Ishikawa (cell line): ENCODE data around the gene BTBD9.

ENCODE experiments used
- CEBPB ChIP-seq: IDR thresholded peaks from 2 replicates; pipeline ENCODE4 v1.6.1; 2012
- CREB1 ChIP-seq: IDR thresholded peaks from 2 replicates; pipeline ENCODE4 v1.6.1; 2012; ENCODE audit warnings: low read depth
- EGR1 ChIP-seq: IDR thresholded peaks from 2 replicates; pipeline ENCODE4 v1.6.1; 2012
- EP300 ChIP-seq: IDR thresholded peaks from 2 replicates; pipeline ENCODE4 v1.6.1; 2012; ENCODE audit warnings: borderline replicate concordance
- FOXM1 ChIP-seq: IDR thresholded peaks from 2 replicates; pipeline ENCODE4 v1.6.1; 2012; ENCODE audit warnings: low read depth, borderline replicate concordance
- MAX ChIP-seq: IDR thresholded peaks from 2 replicates; pipeline ENCODE4 v1.6.1; 2012
- NFIC ChIP-seq: IDR thresholded peaks from 2 replicates; pipeline ENCODE4 v1.6.1; 2012
- RAD21 ChIP-seq: IDR thresholded peaks from 2 replicates; pipeline ENCODE4 v1.6.1; 2012; ENCODE audit warnings: low read depth
- TAF1 ChIP-seq: IDR thresholded peaks from 2 replicates; pipeline ENCODE4 v1.6.1; 2012; ENCODE audit warnings: low read depth, mild to moderate bottlenecking
- TCF12 ChIP-seq: IDR thresholded peaks from 2 replicates; pipeline ENCODE4 v1.6.1; 2012; ENCODE audit warnings: low read depth
- TEAD4 ChIP-seq: IDR thresholded peaks from 2 replicates; pipeline ENCODE4 v1.6.1; 2012
- USF1 ChIP-seq: IDR thresholded peaks from 2 replicates; pipeline ENCODE4 v1.6.1; 2012
- YY1 ChIP-seq: IDR thresholded peaks from 2 replicates; pipeline ENCODE4 v1.6.1; 2012; ENCODE audit warnings: low read depth
- ZBTB7A ChIP-seq: IDR thresholded peaks from 2 replicates; pipeline ENCODE4 v1.6.1; 2012; ENCODE audit warnings: low read depth
- TF ChIP-seq, protein P1 (sequence below): IDR thresholded peaks from 2 replicates; pipeline ENCODE4 v1.6.1; 2012; ENCODE audit warnings: low read depth, mild to moderate bottlenecking

The BTBD9 gene

DNA sequence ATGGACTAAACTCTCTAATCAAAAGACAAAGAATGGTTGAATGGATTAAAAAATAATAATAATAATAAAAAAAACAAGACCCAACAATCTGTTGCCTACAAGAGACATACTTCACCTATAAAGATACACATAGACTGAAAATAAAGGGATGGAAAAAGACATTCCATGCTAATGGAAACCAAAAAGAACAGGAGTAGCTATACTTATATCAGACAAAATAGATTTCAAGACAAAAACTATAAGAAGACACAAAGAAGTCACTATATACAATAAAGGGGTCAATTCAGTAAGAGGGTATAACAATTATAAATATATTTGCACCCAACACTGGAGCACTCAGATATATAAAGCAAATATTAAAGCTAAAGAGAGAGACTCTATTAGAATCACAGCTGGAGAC lies 106.7 kb downstream of the BTBD9 start:
- TF ChIP-seq EGR1: no peak
- TF ChIP-seq, protein P1, sequence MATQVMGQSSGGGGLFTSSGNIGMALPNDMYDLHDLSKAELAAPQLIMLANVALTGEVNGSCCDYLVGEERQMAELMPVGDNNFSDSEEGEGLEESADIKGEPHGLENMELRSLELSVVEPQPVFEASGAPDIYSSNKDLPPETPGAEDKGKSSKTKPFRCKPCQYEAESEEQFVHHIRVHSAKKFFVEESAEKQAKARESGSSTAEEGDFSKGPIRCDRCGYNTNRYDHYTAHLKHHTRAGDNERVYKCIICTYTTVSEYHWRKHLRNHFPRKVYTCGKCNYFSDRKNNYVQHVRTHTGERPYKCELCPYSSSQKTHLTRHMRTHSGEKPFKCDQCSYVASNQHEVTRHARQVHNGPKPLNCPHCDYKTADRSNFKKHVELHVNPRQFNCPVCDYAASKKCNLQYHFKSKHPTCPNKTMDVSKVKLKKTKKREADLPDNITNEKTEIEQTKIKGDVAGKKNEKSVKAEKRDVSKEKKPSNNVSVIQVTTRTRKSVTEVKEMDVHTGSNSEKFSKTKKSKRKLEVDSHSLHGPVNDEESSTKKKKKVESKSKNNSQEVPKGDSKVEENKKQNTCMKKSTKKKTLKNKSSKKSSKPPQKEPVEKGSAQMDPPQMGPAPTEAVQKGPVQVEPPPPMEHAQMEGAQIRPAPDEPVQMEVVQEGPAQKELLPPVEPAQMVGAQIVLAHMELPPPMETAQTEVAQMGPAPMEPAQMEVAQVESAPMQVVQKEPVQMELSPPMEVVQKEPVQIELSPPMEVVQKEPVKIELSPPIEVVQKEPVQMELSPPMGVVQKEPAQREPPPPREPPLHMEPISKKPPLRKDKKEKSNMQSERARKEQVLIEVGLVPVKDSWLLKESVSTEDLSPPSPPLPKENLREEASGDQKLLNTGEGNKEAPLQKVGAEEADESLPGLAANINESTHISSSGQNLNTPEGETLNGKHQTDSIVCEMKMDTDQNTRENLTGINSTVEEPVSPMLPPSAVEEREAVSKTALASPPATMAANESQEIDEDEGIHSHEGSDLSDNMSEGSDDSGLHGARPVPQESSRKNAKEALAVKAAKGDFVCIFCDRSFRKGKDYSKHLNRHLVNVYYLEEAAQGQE: no peak
- no peak for TF ChIP-seq CEBPB

DNA sequence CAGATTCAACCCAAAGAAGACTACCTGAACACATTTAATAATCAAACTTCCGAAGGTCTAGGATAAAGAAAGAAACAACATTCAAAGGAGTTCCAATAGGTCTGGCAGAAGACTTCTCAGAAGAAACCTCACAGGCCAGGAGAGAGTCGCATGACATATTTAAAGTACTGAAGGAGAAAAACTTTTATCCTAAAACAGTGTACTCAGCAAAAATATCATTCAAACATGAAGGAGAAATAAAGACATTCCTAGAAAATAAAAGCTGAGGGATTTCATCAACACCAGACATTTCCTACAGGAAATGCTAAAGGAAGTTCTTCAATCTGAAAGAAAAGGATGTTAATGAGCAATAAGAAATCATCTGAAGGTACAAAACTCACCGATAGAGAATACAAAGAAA lies 108.6 kb downstream of the BTBD9 start:
- no peak for TF ChIP-seq ZBTB7A
- TF ChIP-seq TAF1: no peak
- no peak for TF ChIP-seq YY1
- no peak for TF ChIP-seq TEAD4
- no peak for TF ChIP-seq CREB1
- TF ChIP-seq MAX: no peak
- TF ChIP-seq, protein P1: no peak
- no peak for TF ChIP-seq TCF12
- TF ChIP-seq CEBPB: no peak
- TF ChIP-seq EP300: no peak
- no peak for TF ChIP-seq RAD21
- TF ChIP-seq NFIC: no peak

DNA sequence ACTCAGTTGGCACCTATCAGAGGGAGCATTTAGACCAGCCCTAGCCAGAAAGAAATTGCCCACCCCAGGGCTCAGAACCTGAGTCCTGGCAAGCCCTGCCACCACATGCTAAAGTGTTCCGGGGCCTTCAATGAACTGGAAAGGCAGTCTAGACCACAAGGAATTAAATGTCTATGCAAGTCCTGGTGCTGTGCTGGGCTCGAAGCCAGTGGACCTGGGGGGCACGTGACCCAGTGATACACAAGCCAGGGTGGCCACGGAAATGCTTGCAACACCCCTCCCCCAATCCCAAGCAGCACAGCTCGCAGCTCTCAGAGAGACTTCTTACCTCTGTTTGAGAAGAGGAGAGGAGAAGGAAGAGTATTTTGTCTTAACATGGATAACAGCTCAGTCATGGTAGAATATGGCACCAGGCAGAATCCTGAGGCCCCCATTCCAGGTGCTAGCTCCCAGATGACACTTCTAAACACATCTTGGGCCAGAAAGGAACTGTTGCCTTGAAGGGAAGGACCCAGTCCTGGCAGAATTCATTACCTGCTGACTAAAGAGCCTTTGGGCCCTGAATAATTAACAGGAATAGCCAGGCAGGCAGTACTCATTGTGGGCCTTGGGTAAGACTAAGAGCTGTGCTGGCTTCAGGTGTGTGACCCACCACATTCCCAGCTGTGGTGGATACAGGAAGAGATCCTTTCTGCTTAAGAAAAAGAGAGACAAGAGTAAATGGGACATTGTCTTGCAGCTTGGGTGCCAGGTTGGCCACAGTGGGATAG lies 111.3 kb downstream of the BTBD9 start:
- TF ChIP-seq CREB1 (no peak), TEAD4 (no peak), CEBPB (no peak), USF1 (no peak), RAD21 (no peak), TAF1 (no peak), YY1 (no peak), EGR1 (no peak)
- TF ChIP-seq, protein P1: no peak

DNA sequence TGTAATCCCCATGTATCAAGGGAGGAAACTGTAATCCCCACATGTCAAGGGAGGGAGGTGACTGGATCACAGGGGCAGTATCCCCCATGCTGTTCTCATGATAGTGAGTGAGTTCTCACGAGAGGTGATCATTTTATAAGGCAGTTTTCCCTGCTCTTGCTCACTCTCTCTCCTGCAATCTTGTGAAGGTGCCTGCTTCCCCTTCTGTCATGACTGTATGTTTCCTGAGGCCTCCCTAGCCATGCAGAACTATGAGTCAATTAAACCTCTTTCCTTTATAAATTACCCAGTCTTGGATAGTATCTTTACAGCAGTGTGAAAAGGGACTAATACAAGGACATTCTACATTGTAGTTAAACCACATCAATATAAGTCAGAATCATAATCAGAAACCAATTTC lies 112.4 kb downstream of the BTBD9 start:
- TF ChIP-seq EP300 (no peak), ZBTB7A (no peak), TAF1 (no peak), NFIC (no peak), YY1 (no peak), TEAD4 (no peak), RAD21 (no peak), TCF12 (no peak), CREB1 (no peak), FOXM1 (no peak), MAX (no peak), CEBPB (no peak)
- TF ChIP-seq, protein P1: no peak
